ENCODE measurements around the gene TTC16.

- TF ChIP-seq POLR2AphosphoS5 (IDR thresholded peaks at IDR 0.05), result no peak
- no peak for TF ChIP-seq EP300 (IDR thresholded peaks at IDR 0.05)
These were observed 4.0 kb upstream of the TTC16 start for GRCh38 chr9:127711831-127712274.

All from sigmoid colon (tissue), 4 donors.